GM12865 (cell line): ENCODE results near the gene ARHGEF28.

ENCODE experiments used
- DNase-seq: peaks from one replicate; pipeline ENCODE4 v3.0.0; 2010; ENCODE audit warnings: low read depth
- H3K4me3 ChIP-seq: 2 replicates; pipeline ENCODE4 v1.5.1; 2011; ENCODE audit warnings: mild to moderate bottlenecking, low read depth, low read length, control low read depth
- CTCF ChIP-seq: IDR thresholded peaks from 2 replicates; pipeline ENCODE4 v1.5.1; 2011; ENCODE audit warnings: low read length, control low read depth, low read depth, inconsistent platforms; ENCODE audit not compliant: insufficient read depth; ENCODE audit errors: missing control alignments

ARHGEF28 gene

GRCh38 chr5:73906277-73906676, 280.3 kb downstream of the ARHGEF28 start:
- no peak for TF ChIP-seq CTCF
- DNase-seq = no peak
- no peak overlapping the region for H3K4me3 ChIP-seq

- no peak overlapping the region for H3K4me3 ChIP-seq
- no peak for TF ChIP-seq CTCF
- no peak for DNase-seq
These were observed 281.2 kb downstream of the ARHGEF28 start for GRCh38 chr5:73907164-73907563.

- TF ChIP-seq CTCF = no peak
- DNase-seq = no peak
- no peak overlapping the region for H3K4me3 ChIP-seq
These were observed 282.4 kb downstream of the ARHGEF28 start for GRCh38 chr5:73908395-73908794.

GRCh38 chr5:73908846-73909245, 282.9 kb downstream of the ARHGEF28 start:
- H3K4me3 ChIP-seq = no peak overlapping the region
- no peak for DNase-seq
- no peak for TF ChIP-seq CTCF

GRCh38 chr5:73909474-73909873, 283.5 kb downstream of the ARHGEF28 start:
- TF ChIP-seq CTCF = no peak
- no peak for DNase-seq
- H3K4me3 ChIP-seq = no peak overlapping the region

GRCh38 chr5:73911761-73912393, 285.9 kb downstream of the ARHGEF28 start:
- no peak for TF ChIP-seq CTCF
- DNase-seq = peak; percentile 11
- no peak overlapping the region for H3K4me3 ChIP-seq

GRCh38 chr5:73912821-73913271, 286.9 kb downstream of the ARHGEF28 start:
- H3K4me3 ChIP-seq = no peak overlapping the region
- no peak for TF ChIP-seq CTCF
- peak; percentile 68 for DNase-seq
